Measurements from ENCODE around the gene FAN1. TPM values are rescaled to one million over a fixed set of nuclear protein-coding genes. Genes with fewer than 3 reads are reported as not detected.

Gene FAN1
- total and polyA plus RNA-seq, 2 of the 4 experiments (the other 2 are of a cell fraction), result 7.6 to 12.4 TPM

DNA sequence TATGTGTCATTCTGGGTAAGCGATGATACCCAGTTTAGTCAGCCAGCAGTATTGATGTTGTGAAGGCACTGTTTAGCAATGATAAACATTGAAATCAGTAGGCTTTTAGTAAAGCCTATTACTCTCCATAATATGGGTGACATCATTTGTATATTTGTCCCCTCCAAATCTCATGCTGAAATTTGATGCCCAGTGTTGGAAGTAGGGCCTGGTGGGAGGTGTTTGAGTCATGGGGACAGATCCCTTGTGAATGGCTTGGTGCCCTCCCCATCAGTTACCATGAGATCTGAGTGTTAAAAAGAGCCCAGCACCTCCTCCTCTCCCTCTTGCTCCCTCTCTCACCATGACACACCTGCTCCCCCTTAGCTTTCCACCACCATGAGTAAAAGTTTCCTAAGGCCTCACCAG is 31.4 kb upstream of the FAN1 start:
- ATAC-seq (ENCODE audit: low read depth), result peak; percentile 75
- TF ChIP-seq CEBPB (IDR thresholded peaks at IDR 0.05; ENCODE audit: low read depth, low read length) (peak; percentile 49; the same call in 1 of the 2 replicates), RCOR1 (IDR thresholded peaks at IDR 0.05; ENCODE audit: insufficient replicate concordance, low read length) (no peak)
- Histone ChIP-seq H4K5ac (ENCODE audit: low read depth, low read length) (no peak overlapping the region), H3K4ac (ENCODE audit: low read depth, low read length) (no peak overlapping the region), H3K9me3 (ENCODE audit: control insufficient read depth, insufficient read depth, low read length) (no peaks in the 10 kb centered on the region), H4K91ac (ENCODE audit: insufficient read depth, low read depth, low read length) (no peak overlapping the region), H3K4me1 (ENCODE audit: control insufficient read depth, insufficient read depth, low read length) (no peaks in the 10 kb centered on the region), H3K18ac (ENCODE audit: low read depth, low read length) (no peak overlapping the region), H3K14ac (replicated peaks; ENCODE audit: low read depth, low read length) (no peak overlapping the region), H2AFZ (replicated peaks; ENCODE audit: low read length, poor library complexity) (no peak overlapping the region), H3K9me1 (ENCODE audit: insufficient read depth, low read length) (no peaks in the 10 kb centered on the region), H2BK5ac (ENCODE audit: low read depth, low read length, poor library complexity, severe bottlenecking) (no peak overlapping the region), H2BK15ac (ENCODE audit: low read depth, low read length) (no peak overlapping the region), H3K56ac (ENCODE audit: extremely low read depth, insufficient read depth, low read length) (no peak overlapping the region), H2BK20ac (ENCODE audit: low read depth, low read length) (no peak overlapping the region), H3K9ac (ENCODE audit: low read depth, low read length) (no peak overlapping the region), H2BK120ac (ENCODE audit: low read depth, low read length) (no peak overlapping the region), H3K79me1 (ENCODE audit: low read depth in 1 of 2, low read length in 2 of 2) (no peaks in the 10 kb centered on the region), H2AK5ac (ENCODE audit: low read depth, low read length) (no peak overlapping the region), H2AK9ac (replicated peaks; ENCODE audit: low read depth, low read length, poor library complexity) (no peak overlapping the region), H3K23ac (ENCODE audit: low read depth, low read length) (no peak overlapping the region), H4K20me1 (ENCODE audit: insufficient read depth, low read length) (no peaks in the 10 kb centered on the region), H3K27ac (ENCODE audit: insufficient read depth, low read length) (no peak overlapping the region), H3K36me3 (ENCODE audit: control insufficient read depth, insufficient read depth, low read length) (no peaks in the 10 kb centered on the region), H3K4me3 (ENCODE audit: insufficient read depth, low read depth, low read length) (no peak overlapping the region), H3K27me3 (ENCODE audit: control insufficient read depth, insufficient read depth, low read length) (no peaks in the 10 kb centered on the region), H4K8ac (ENCODE audit: low read depth in 2 of 2, low read length in 2 of 2) (no peak overlapping the region), H3K4me2 (ENCODE audit: low read depth, low read length) (no peak overlapping the region)
- ChIA-PET POLR2A (ENCODE audit: unreplicated experiment) (no interaction called here), CTCF (interaction anchor here (1.8 kb wide), 1 partner anchor 13 kb away, joined by 6 read pairs; no protein-coding TSS in a partner anchor)
- dilution Hi-C loops (cut with HindIII; ENCODE audit: low sequenced_read_pairs, unreplicated experiment) (no loop called here), in situ Hi-C loops (cut with MboI; ENCODE audit: low sequenced_read_pairs) (no loop called here), intact Hi-C loops (cut with micrococcal nuclease) (no loop called here)
- no CpG with 5 or more reads among the region's 1 CpG for WGBS, 2 experiments (ENCODE audit: extremely low coverage in 2 of 2, insufficient read length in 1 of 2)
- DNase-seq, result peak; percentile 61
- BruUV-seq (replicated peaks), result no TSS peak
